Activated CD8-positive, alpha-beta memory T cell treated with anti-CD3 and anti-CD28 coated beads, Interleukin-2, amount 50 U/mL, for 24 hours (primary cell): ENCODE results near the gene SLAMF1.
A peak's percentile ranks its signal among the peaks of the same experiment; 100 is the strongest.
"Not testable (repeated sequence)": the region's sequence is repeated elsewhere in the genome, so short reads cannot be mapped to it uniquely, and the experiment has no call there.

Source experiments
- DNase-seq: peaks from one replicate; pipeline ENCODE4 v3.0.0-alpha.2; 2020; ENCODE audit errors: extremely low read depth

The SLAMF1 gene

DNA sequence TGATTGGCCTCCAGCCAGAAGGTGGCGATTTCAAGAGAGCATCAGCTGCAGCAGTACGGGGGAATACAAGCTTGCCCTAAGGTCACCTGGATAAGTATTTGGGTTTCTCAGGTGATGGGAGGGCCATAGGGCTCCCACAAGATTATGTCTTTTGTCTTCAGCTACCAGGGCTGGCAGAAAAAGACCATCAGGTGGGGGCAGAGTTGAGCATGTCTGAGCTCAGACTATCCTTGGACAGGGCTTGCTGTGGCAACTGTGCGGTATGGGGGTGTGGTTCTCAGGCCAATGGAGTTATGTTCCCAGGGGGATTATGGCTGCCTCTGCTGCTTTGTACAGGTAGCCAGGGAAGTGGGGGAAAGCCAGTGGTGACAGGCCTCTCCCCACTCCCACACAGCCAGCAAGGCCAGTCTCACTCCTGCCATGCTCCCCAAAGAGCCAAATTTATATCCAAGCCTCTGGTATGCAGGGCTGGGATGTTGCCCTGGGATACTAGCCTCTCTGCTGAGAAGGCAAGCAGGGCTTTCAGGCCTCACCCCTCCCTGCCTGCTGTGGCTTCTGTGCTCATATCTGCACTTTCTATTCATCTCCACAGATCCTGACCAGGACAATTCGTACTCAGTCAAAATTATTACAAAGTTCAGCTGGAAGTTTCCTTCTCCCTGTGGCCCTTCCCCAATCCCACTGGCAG lies 40.9 kb downstream of the SLAMF1 start:
- DNase-seq: no peak

GRCh38 chr1:160605205-160605604 lies 41.6 kb downstream of the SLAMF1 start:
- DNase-seq: no peak

GRCh38 chr1:160597705-160598104 lies 49.1 kb downstream of the SLAMF1 start:
- DNase-seq: no peak

DNA sequence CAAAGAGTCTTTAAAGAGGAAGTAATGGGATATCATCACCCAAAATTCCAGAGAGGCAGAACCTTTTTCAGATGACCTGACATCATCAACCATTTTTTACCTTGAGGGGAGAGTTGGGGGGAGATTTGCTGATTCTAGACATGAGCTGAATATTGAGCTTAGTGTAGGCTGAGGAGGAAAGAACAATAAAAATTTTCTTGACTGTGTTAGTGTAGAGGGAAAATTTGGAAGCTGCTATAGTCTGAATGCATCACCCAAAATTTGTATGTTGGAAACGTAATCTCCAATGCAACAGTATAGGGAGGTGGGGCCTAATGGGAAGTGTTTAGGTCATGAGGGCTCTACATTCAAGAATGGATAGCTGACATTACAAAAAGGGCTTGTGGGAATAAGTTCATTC lies 49.8 kb downstream of the SLAMF1 start:
- DNase-seq: no peak

- no peak for DNase-seq
These were observed 56.4 kb downstream of the SLAMF1 start for GRCh38 chr1:160590488-160590887.

DNA sequence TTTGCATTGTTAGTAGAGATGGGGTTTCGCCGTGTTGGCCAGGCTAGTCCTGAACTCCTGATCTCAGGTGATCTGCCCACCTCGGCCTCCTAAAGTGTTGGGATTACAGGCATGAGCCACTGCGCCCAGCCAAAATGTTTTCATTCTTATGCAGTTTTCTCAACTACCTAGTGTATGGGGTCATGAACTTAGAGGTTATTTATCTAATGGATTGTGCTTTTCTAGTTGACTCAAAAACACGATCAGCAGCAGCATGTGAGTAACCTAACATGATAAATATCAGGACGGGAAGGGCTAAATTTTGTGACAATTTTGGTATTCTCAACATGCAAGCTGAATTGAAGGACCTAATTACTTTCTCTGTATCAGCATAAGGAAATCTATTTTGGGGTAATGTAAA lies 58.4 kb downstream of the SLAMF1 start:
- no peak for DNase-seq

DNA sequence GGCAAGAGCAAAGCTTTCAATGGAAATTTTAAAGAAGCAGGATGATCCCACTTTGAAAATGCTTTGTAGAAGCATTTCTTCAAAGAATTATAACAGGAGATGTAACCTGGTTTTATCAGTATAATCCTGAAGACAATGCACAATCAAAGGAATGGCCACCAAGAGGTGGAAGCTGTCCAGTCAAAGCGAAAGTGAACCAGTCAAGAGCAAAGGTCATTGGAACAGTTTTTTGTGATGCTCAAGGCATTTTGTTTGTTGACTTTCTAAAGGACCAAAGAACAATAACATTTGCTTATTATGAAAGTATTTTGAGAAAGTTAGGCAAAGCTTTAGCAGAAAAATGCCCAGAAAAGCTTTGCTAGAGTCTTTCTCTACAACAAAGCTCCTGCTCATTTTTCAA lies 62.1 kb downstream of the SLAMF1 start:
- no peak for DNase-seq

GRCh38 chr1:160582976-160583375 lies 63.9 kb downstream of the SLAMF1 start:
- DNase-seq: not testable (repeated sequence)

- DNase-seq: no peak
These were observed 64.9 kb downstream of the SLAMF1 start for GRCh38 chr1:160581961-160582360.

GRCh38 chr1:160580221-160580812 lies 66.5 kb downstream of the SLAMF1 start:
- no peak for DNase-seq

- no peak for DNase-seq
These were observed 67.6 kb downstream of the SLAMF1 start, which contains the start of gene CD84 for GRCh38 chr1:160579216-160579701. TSS of gene CD84 (minus strand) at chr1:160579496. CDS start at chr1:160579437, 59 bp downstream.

- DNase-seq: no peak
These were observed 68.2 kb downstream of the SLAMF1 start for GRCh38 chr1:160578525-160579191.

DNA sequence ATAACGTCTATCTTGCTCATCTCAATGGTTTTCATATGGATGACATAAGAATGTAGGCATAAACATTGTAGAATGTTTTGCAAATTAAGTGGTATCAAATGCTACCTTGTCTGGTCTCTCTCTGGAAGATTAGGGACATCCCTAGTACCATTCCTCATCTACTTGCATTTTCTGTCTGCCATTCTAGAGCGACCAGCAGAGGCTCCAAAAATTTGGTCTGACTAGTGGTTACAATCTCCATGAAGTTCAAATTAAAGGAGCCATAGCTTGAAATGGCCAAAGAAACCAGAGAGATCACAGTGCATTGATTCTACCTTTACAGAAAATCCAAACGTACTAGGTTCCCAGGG lies 68.7 kb downstream of the SLAMF1 start:
- no peak for DNase-seq

DNA sequence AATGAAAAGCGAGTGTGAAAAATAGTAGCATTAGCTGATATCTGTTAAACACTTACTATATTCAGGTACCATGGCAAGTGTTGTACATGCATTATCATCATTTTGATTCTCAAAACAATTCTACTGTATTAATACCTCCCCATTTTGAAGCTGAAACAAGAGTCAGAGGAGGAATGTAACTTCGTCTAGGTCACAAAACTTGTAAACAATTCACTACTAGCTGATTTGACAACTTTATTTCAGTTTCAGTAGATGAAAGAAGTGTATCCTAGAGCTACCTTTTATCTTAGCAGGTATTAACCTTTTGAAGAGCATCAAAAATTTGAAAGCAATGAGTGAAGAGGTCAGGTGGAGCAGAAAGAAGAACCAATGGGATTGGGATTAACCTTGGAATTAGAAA lies 69.2 kb downstream of the SLAMF1 start:
- no peak for DNase-seq

DNA sequence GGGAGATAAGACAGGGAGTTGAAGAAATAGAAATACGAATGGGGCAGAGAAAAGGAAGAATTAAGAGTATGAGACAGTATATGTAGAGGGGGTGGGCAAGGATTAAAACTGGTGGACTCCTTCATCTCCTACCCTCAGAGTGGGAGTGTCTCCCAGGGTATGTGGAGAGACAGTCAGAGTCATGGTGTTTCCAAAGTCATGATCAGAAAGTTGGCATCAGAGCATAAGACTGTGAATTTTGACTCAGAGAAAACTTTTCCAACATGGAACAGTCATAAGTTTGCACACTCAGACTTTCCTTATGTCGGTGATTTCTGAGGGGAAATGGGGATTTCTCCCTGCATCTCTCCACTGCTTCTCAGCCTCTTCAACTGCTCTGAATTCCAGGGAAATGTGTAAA lies 70.0 kb downstream of the SLAMF1 start:
- DNase-seq: no peak

DNA sequence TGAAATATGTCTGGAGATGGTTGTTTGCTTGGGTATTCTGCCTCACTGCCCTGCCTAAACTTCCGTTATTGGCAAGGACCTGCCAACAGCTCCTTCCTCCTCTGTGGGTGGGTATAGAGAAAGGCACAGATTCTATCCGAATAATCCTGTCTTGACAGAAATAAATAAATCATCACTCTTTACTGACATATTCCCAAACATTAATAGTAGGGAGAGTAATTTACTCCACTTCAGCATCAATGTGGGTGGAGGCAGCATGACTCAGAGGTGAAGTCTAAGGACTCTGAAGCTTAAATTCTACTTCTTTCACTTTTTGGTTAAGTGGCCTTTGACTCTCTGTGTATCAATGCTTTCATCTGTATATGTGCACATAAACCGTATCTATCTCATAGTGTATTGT lies 70.5 kb downstream of the SLAMF1 start:
- peak; percentile 23 for DNase-seq

DNA sequence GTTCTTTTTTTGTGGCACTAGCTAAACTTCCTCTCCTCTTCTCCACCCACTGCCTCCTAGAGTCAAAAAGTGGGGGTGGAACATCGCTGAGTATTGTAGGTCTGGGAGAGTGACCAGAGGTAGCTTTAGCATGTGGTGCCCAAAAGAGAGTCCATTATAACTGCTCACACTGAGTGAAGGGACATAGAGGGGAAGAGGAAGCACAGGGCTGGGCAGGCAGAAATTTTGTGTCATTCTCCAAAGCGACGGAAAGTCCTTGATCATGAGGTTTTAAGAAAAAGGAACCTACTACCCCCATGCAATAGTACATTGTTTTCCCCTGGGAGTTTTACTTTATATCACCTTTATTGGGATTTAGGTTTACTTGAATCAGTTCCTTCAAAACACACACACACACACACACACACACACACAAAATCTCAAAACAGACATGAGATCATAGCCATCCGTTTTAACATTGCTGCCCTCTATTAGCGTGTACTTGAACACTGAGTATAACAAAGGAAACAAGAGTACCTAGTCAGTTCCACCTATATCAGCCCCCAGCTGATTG lies 71.7 kb downstream of the SLAMF1 start:
- DNase-seq: no peak

DNA sequence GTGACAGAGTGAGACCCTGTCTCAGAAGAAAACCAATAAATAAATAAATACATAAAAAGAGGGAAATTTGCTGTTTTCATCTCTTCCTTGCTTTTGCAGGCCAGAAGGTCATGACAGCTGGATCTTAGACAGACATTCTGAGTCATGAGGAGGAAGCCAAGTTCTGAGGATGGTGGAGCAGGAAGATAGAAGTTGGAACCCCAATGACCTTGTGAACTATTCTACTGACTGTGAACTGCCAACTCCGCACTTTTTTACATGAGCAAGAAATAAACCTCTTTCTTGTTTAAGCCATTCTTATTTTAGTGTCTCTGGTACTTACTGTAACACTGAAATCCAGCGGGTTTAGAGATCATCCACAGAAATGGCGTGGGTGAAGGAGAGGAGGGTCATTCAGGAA lies 76.0 kb downstream of the SLAMF1 start:
- DNase-seq: no peak

DNA sequence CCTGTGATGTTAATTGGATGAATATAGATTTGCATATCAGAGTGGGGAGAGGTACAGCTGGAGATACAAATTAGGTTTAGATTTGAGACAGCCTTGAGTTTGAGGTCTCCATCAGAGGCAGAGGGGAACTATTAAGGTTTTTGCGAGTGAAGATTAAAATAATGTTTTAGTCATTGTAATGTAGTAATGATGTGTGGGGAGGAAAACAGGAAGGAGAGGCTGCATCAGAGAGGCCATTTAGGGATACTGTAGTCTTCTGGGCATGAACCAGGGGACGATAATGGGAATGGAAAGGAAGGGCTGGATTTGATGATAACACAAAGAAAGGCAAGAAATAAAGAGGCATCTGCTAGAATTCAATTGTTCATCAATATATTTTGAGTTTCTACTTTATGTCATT lies 77.0 kb downstream of the SLAMF1 start:
- no peak for DNase-seq

DNA sequence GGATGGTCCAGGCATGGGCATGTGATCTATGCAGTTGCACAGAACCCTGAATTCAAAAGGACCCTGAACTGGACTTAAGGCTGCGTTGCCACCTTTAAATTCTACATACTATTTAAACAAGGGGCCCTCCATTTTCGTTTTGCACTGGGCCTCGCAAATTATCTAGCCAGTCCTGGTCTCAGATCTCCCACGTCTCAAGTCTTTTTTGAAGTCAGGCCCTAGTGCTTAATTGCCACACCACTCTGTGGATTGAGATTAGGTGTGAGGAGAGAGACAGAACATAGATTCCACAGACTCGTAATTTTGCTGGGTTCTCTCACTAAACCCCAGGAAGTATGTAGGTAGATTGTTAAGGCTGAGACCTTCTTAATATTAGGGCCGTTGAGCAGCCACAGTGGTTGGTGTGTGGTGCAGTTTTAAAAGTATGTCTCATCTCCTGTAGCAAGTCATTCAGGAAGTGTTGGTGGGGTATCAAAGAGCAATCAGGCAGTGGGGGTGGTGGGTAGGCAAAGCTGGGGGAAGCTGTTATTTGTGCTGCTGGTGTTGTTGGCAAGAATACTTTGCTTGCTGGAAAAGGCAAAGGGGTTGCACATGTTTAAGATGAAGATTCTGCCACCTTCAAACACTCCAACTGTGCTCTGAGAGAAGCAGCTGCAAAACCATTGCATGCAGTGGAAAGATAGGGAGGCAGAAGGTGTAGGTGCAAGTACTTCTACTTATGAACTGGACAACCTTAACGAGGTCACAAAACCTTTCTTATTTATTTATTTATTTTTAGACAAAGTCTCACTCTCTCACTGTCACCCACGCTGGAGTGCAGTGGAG lies 78.8 kb downstream of the SLAMF1 start:
- peak; percentile 36 for DNase-seq

GRCh38 chr1:160567341-160567740 lies 79.5 kb downstream of the SLAMF1 start:
- DNase-seq: no peak

- DNase-seq: no peak
These were observed 81.3 kb downstream of the SLAMF1 start for GRCh38 chr1:160565564-160565963.
